Osteoblast (primary cell): ENCODE results near the gene CLN5. TPM values are rescaled to one million over a fixed set of nuclear protein-coding genes. Genes with fewer than 3 reads are reported as not detected.

Experiments
- DNase-seq: peaks from one replicate; pipeline ENCODE4 v3.0.0; 2011; ENCODE audit warnings: low spot score, mixed read lengths; ENCODE audit not compliant: insufficient read length; ENCODE audit errors: missing footprints
- H2AFZ ChIP-seq: 2 replicates; pipeline ENCODE4 v1.6.0; 2011; ENCODE audit warnings: mild to moderate bottlenecking, low read length
- H3K27ac ChIP-seq: 2 replicates; pipeline ENCODE4 v1.5.1; 2011; ENCODE audit warnings: mild to moderate bottlenecking, low read depth, low read length, moderate library complexity
- H3K27me3 ChIP-seq: 2 replicates; pipeline ENCODE4 v1.6.0; 2012; ENCODE audit warnings: mild to moderate bottlenecking, control low read depth, inconsistent platforms, low read length, moderate library complexity; ENCODE audit not compliant: insufficient read depth
- H3K36me3 ChIP-seq: 2 replicates; pipeline ENCODE4 v1.5.1; 2011; ENCODE audit warnings: mild to moderate bottlenecking, low read length, control low read depth, moderate library complexity; ENCODE audit not compliant: insufficient read depth
- H3K4me1 ChIP-seq: 2 replicates; pipeline ENCODE4 v1.5.1; 2011; ENCODE audit warnings: mild to moderate bottlenecking, low read length, control low read depth, moderate library complexity; ENCODE audit not compliant: insufficient read depth
- H3K4me2 ChIP-seq: 2 replicates; pipeline ENCODE4 v1.6.0; 2011; ENCODE audit warnings: mild to moderate bottlenecking, low read length; ENCODE audit not compliant: insufficient read depth
- H3K4me3 ChIP-seq: fragments of 200-600 bp; sonication (generic); 3 replicates; pipeline ENCODE4 v1.5.1; 2012; ENCODE audit warnings: mild to moderate bottlenecking, low read length, inconsistent platforms; ENCODE audit not compliant: insufficient read depth
- H3K79me2 ChIP-seq: 2 replicates; pipeline ENCODE4 v1.6.0; 2012; ENCODE audit warnings: mild to moderate bottlenecking, low read length, control low read depth, inconsistent platforms; ENCODE audit not compliant: insufficient read depth
- H3K9me3 ChIP-seq: 2 replicates; pipeline ENCODE4 v1.5.1; 2011; ENCODE audit warnings: low read depth, low read length, control low read depth
- H4K20me1 ChIP-seq: 2 replicates; pipeline ENCODE4 v1.6.0; 2012; ENCODE audit warnings: mild to moderate bottlenecking, low read length, control low read depth; ENCODE audit not compliant: insufficient read depth
- total RNA-seq: library from RNA; depleted of rRNA; stranded (reverse); fragments of >200 nt; gene quantifications from 2 replicates; pipeline ENCODE4 v1.2.3, GENCODE V29; 2012
- TF ChIP-seq, protein P1 (sequence below): IDR thresholded peaks from 2 replicates; pipeline ENCODE4 v1.5.1; 2011; ENCODE audit warnings: mild to moderate bottlenecking, low read depth, low read length, moderate library complexity; ENCODE audit errors: extremely low read depth

Gene CLN5
- total RNA-seq, 1 donor = 42.0 TPM

GRCh38 chr13:76948149-76948548 lies 43.7 kb upstream of the CLN5 start, which contains the start of gene ACOD1:
Gene ACOD1 (plus strand): TSS chr13:76948511. CDS start chr13:76948559, 48 bp downstream.
- Histone ChIP-seq H3K27me3 (peaks cover 3% of the 10 kb centered on the region), H3K27ac (no peak within 1 kb of the TSS), H3K4me2 (no peak within 1 kb of the TSS), H3K79me2 (no peaks in the 10 kb centered on the region), H3K9me3 (no peaks in the 10 kb centered on the region), H3K36me3 (no peaks in the 10 kb centered on the region), H4K20me1 (no peaks in the 10 kb centered on the region), H3K4me3 (no peak within 1 kb of the TSS), H2AFZ (no peak within 1 kb of the TSS), H3K4me1 (peaks cover 12% of the 10 kb centered on the region)
- TF ChIP-seq, protein P1, sequence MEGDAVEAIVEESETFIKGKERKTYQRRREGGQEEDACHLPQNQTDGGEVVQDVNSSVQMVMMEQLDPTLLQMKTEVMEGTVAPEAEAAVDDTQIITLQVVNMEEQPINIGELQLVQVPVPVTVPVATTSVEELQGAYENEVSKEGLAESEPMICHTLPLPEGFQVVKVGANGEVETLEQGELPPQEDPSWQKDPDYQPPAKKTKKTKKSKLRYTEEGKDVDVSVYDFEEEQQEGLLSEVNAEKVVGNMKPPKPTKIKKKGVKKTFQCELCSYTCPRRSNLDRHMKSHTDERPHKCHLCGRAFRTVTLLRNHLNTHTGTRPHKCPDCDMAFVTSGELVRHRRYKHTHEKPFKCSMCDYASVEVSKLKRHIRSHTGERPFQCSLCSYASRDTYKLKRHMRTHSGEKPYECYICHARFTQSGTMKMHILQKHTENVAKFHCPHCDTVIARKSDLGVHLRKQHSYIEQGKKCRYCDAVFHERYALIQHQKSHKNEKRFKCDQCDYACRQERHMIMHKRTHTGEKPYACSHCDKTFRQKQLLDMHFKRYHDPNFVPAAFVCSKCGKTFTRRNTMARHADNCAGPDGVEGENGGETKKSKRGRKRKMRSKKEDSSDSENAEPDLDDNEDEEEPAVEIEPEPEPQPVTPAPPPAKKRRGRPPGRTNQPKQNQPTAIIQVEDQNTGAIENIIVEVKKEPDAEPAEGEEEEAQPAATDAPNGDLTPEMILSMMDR = no peak
- no peak for DNase-seq

DNA sequence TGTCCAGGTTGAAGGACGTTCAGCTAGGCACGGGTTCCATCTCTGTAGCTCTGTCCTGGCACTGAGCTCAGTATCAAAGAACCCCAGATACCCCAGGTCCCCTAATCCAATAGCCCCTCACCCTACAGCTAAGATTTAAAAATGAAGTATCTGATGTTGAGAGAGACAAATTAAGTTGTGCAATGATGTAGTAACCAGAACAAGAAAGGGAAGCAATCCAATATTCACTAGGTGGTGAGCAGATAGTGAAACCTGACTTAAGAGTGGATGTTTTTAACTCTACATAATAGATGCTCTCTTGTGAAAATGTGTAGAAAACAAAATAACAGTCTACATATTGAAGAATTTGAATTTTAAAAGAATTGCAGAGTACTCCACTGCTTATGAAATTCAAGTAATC lies 41.8 kb upstream of the CLN5 start:
- peaks cover 3% of the 10 kb centered on the region for H3K27me3 ChIP-seq
- no peak overlapping the region for H3K27ac ChIP-seq
- no peak overlapping the region for H3K4me3 ChIP-seq
- H2AFZ ChIP-seq = no peak overlapping the region
- no peaks in the 10 kb centered on the region for H3K79me2 ChIP-seq
- peaks cover 2% of the 10 kb centered on the region for H3K4me1 ChIP-seq
- no peak overlapping the region for H3K4me2 ChIP-seq
- H3K9me3 ChIP-seq = no peaks in the 10 kb centered on the region
- TF ChIP-seq, protein P1 = no peak
- no peak for DNase-seq
- H4K20me1 ChIP-seq = no peaks in the 10 kb centered on the region
- no peaks in the 10 kb centered on the region for H3K36me3 ChIP-seq

DNA sequence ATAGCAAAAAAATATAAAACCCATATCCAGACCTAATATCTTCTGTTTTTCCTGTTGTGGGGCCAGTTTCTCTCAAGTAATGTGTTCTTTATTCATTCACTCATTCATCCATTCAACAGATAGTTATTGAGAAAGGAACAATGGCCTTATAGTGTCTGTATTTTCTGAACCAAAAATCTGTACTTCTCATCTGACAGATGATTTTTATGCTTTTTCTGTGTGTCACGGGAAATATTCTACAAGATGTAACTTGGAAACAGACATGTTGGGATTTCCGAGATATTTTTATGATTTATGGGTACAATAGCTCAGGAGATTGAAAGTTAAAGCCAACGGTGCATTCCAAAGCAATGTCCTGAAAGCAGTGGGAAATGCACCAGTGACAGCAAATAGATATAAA lies 37.9 kb upstream of the CLN5 start:
- Histone ChIP-seq H3K27me3 (peaks cover 3% of the 10 kb centered on the region), H3K4me2 (no peak overlapping the region), H3K79me2 (no peaks in the 10 kb centered on the region), H3K4me3 (no peak overlapping the region), H3K9me3 (no peaks in the 10 kb centered on the region), H3K4me1 (no peaks in the 10 kb centered on the region), H4K20me1 (no peaks in the 10 kb centered on the region), H3K36me3 (no peaks in the 10 kb centered on the region), H2AFZ (no peak overlapping the region), H3K27ac (no peak overlapping the region)
- DNase-seq = no peak
- TF ChIP-seq, protein P1 = no peak

DNA sequence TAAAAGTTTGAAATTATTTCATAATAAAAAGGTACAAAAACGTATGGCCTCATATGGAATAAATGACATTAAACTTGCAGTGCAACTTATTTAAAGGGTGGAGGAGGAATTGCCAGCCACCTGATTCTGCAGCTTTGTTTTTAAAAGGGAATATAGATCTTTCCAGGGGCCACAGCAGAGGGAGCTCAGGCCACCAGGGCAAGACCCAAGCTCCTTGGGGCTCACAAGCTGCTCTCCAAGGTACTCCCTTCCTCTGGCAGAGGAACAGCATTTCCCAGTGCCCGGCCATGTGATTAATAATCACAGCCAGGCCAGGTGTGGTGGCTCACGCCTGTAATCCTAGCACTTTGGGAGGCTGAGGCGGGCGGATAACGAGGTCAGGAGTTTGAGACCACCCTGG lies 37.3 kb upstream of the CLN5 start:
- H3K27ac ChIP-seq = no peak overlapping the region
- no peaks in the 10 kb centered on the region for H3K36me3 ChIP-seq
- H3K27me3 ChIP-seq = peaks cover 3% of the 10 kb centered on the region
- no peaks in the 10 kb centered on the region for H4K20me1 ChIP-seq
- TF ChIP-seq, protein P1 = no peak
- H3K4me3 ChIP-seq = no peak overlapping the region
- H3K4me1 ChIP-seq = no peaks in the 10 kb centered on the region
- H3K9me3 ChIP-seq = no peaks in the 10 kb centered on the region
- H3K4me2 ChIP-seq = no peak overlapping the region
- H3K79me2 ChIP-seq = no peaks in the 10 kb centered on the region
- H2AFZ ChIP-seq = no peak overlapping the region
- DNase-seq = no peak
